HG02642 (cell line): Measurements from ENCODE around the gene PDCD7.
"Not testable (repeated sequence)": the region's sequence is repeated elsewhere in the genome, so short reads cannot be mapped to it uniquely, and the experiment has no call there.

Experiments
- ATAC-seq: cut with Tn5 transposase; IDR thresholded peaks from one replicate; pipeline ENCODE4 v1.9.1; 2021; ENCODE audit warnings: mild to moderate bottlenecking; ENCODE audit not compliant: unreplicated experiment, poor library complexity

PDCD7 gene

GRCh38 chr15:65132878-65133547, 595 bp downstream of the PDCD7 start:
- ATAC-seq = peak; percentile 53

- no peak for ATAC-seq
Measured at GRCh38 chr15:65130941-65131340, 2.7 kb downstream of the PDCD7 start.

GRCh38 chr15:65115542-65115941, 18.1 kb downstream of the PDCD7 start:
- ATAC-seq = no peak

GRCh38 chr15:65115086-65115485, 18.5 kb downstream of the PDCD7 start, which contains the start of gene UBAP1L:
UBAP1L (minus strand) TSS chr15:65115200; CDS start chr15:65106215, 8,985 bp downstream.
- no peak for ATAC-seq

GRCh38 chr15:65110676-65111292, 22.8 kb downstream of the PDCD7 start:
- ATAC-seq = no peak

- no peak for ATAC-seq
Measured at GRCh38 chr15:65106011-65106590, 27.5 kb downstream of the PDCD7 start.

- no peak for ATAC-seq
Measured at GRCh38 chr15:65105038-65105437, 28.6 kb downstream of the PDCD7 start.

- no peak for ATAC-seq
Measured at GRCh38 chr15:65102912-65103311, 30.7 kb downstream of the PDCD7 start.

GRCh38 chr15:65101891-65102708, 31.5 kb downstream of the PDCD7 start:
- ATAC-seq = no peak

- no peak for ATAC-seq
Measured at GRCh38 chr15:65101411-65101890, 32.2 kb downstream of the PDCD7 start.

- no peak for ATAC-seq
Measured at GRCh38 chr15:65100442-65100841, 33.2 kb downstream of the PDCD7 start.

GRCh38 chr15:65099801-65100200, 33.8 kb downstream of the PDCD7 start:
- ATAC-seq = not testable (repeated sequence)

GRCh38 chr15:65099336-65099735, 34.3 kb downstream of the PDCD7 start:
- ATAC-seq = no peak

GRCh38 chr15:65097651-65098263, 35.9 kb downstream of the PDCD7 start:
- no peak for ATAC-seq

- no peak for ATAC-seq
Measured at GRCh38 chr15:65096481-65097385, 36.9 kb downstream of the PDCD7 start.

GRCh38 chr15:65095747-65096104, 37.9 kb downstream of the PDCD7 start:
- ATAC-seq = no peak

- no peak for ATAC-seq
Measured at GRCh38 chr15:65095011-65095746, 38.4 kb downstream of the PDCD7 start.

GRCh38 chr15:65094294-65094995, 39.2 kb downstream of the PDCD7 start:
- ATAC-seq = no peak
